GM18502 (cell line): Measurements from ENCODE around the gene VWF.

Experiments
- ATAC-seq: cut with Tn5 transposase; IDR thresholded peaks from one replicate; pipeline ENCODE4 v1.9.1; 2021; ENCODE audit warnings: mild to moderate bottlenecking; ENCODE audit not compliant: unreplicated experiment, poor library complexity

Gene VWF

DNA sequence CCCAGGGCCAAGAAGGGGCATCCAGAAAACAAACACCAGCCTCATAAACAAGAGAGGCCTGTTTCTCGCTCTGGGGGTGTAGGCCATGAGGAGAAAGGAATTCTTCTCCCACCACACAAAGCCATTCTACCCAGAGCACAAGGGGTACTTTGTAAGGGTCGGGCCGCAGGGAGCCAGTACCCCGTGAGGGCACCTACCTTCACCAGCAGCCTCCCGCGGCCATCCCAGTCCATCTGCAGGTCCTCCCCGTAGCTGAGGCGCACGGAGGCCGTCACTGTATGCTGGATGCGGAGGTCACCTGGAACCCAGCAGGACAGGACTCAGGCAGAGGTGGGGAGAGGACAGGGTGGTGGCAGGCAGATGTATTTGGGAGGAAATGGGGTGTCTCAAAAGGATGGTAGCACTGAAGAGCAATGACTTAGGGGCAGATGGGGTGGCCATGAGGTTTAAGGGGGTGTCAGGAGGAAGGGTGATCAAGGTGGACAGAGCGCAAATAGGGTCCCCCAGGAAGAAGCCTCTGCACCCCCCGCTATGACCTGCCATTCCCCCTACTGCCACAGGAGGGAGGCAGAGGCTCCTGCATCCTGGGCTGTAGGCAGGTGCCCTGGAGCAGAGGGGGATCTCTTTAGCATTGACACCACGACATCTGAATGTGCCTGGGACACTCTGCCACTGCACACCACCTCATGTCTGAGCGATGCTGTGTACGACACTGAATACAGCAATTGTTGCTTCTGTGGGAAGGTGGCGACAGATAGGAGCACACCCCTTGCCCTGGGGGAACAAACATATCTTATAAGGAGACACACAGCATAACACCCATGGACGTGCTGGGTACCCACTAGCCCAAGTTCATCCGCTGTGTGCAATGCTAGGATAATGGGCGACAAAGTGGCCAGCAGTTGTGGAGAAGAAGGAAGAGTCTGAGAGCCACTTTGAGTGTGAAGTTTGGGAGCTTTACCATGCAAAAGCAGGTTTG lies 61.4 kb downstream of the VWF start:
- ATAC-seq = no peak

DNA sequence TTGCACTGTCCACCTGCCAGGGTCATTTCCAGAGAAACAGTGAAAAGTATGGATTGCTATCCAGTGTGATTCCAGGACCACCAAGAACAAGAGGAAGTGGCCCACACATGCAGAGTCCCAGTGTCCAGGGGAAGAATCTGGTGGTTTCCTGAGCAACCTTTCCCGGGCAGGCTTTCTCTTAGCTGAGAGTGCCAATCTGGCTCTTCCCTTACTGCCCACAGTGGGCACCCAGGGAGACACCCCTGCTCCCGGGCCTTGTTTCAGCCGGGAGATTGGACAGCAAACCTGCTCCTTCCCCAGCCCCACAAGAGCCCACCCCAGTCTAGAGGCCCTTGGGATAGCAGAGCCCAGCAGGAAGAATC lies 62.1 kb downstream of the VWF start:
- ATAC-seq = no peak

DNA sequence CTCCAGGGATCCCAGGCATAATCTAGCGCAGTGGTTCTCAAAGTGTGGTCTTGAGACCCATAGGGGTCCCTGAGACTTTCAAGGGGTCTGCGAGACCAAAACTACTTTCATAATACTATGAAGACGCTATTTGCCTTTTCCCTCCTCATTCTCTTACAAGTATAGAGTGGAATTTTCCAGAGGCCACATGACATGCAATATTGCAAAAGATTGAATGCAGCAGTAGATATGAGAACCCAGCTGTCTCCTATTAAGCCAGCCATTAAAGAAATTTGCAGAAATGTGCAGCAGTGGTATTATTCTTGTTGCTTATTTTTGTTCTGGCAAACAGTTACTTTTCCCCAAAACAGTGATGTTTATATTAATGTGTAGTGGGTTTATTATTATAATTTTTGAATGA lies 62.8 kb downstream of the VWF start:
- ATAC-seq = no peak

DNA sequence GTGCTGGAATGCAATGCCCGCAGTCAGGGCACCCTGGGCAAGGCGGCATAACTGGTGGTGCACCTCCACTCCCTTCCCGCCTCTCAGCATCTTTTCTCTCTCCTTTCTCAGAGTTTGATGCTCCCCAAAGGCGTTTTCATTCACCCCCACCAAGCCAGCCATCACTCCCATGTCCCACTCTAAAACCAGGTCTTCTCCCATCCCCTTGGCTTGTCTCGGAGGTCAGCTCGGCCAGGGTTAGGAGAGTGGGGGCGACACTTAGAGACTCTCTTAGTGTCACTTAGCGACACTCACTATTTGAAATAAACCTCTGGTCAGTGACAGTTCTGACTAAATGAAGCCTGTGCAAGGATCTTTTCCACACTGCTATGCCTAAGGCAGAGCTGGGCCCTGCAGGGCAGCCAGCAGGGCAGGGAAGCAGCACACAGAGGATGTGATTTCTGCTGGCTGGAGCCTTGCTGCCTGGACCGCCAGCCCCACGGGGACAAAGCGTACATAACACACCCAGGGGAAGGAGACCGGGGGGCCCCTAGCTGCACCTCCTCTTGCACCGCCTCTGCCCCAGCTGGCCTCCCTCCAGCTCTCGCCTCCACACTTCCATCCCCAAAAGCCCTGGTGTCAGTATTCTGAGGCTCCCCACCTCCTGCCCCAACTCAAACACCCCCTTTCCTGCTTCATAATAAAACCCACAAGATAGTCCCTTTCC lies 64.5 kb downstream of the VWF start:
- no peak for ATAC-seq

DNA sequence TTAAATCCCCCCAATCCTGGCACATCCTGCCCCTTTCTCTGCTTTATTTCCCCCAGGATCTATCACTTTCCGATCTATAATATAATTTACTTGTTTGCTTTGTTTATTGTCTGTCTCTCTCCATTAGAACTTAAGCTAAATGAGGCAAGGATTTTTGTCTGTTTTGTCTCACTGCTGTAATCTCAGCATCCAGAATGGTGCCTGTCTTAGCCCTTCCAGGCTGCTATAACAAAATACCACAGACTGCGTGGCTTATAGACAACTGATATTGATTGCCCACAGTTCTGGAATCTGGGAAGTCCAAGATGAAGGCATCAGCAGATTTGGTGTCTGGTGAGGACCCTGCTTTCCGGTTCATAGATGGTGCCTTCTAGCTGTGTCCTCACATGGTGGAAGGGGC lies 65.2 kb downstream of the VWF start:
- no peak for ATAC-seq

DNA sequence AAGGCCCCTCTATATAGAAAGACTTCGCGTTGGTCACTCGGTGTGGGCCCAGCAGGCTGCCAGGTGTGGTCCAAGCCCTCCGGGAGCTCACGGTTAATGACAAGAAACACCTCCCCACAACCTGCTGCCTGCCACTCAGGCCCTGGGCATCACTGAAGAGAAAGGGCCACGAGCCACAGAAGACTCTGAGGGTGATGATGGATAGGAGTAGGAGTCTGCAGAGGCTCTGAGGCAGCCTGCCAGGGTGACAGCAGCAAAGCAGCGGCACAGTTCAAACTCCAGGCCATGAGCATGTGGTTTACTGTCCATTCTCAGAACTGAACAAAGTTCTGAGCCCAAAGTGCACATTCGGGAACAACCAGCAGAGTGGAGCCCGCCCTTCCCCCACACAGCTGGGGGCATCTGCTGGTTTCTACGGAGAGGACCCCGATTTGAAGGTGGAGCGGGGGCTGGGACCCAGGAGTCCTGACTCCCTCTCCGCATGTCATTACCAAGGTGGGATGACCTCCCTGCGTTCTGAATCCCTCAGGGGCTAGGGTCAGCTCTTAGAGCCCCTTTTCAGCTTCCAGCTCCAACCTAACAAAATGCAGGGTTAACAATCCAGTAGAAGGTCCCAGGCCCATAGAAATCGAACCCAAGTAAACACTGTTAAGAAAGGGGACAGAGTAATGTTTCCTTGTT lies 65.8 kb downstream of the VWF start:
- ATAC-seq = no peak

DNA sequence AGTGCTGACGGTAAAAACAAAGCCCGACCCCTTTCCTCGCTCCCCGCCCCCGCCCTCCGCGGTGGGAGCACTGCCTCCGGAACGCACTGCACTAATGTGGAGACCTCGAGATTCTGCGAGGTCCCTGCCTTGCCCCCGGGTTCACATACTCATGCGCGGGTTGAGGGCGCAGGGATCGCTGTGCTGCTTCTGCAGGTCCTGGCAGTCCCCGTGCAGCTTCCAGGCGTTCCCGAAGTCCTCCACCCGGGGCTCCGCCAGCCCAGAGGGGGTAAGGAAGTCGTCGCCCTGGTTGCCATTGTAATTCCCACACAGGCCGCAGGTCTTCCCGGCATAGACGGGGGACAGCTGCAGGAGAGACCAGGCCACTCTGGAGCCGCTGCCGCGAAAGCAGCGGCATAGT lies 66.8 kb downstream of the VWF start:
- ATAC-seq = no peak

DNA sequence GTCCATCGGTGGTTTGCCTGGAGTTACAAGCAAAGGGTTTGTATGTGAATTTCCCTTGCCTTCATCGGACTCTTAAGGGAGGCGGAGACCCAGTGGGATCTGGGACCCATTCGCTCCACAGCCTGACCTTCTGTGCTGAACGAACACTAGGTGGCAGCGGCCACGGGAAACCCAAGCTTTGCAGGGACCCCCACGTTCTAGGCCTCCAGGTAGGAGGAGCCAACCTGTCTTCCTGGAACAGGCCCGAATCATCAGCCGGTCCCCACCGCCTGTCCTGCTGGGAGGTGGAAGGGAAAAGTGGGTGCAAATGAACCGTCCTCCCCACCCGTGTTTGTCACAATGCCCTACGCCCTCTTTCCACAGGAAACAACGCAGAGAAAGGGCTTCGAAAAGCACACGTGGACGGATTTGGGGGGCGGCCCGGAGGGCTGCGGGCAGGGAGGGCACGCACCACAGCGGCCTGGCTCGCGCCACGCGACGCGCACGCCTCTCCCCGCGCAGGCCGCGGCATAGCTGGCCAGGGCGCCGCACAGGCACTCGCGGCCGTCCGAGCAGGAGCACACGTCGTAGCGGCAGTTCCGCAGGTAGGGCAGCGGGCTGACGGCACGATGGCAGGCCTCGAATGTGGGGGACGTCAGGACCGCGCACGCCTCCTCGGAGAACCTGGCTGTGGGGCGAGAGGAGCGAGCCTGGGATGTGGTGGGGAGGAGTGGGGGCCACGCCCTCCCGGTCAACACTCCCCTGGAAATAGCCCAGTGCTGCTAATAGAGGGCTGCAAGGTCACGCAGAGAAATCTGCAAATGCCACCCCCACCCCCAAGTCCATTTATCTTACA lies 67.8 kb downstream of the VWF start:
- no peak for ATAC-seq

DNA sequence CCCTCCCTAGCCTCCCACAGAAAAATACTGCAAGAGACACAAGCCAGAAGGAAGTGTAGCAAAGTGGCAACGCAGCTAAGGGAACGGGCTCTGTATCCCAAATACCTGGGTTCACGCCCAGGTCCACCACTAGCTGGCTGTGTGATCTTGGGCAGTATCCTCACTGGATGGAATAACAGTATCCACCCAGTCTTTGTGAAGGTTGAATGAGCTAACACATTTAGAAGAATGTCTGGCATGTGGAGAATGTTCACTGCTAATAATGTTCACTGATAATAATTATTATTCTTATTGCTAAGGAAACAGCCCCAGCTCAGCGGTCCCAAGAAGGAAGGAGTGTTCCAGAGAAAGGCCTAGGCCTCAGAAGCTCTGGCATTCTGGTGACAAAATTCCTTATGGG lies 70.9 kb downstream of the VWF start:
- ATAC-seq = no peak

DNA sequence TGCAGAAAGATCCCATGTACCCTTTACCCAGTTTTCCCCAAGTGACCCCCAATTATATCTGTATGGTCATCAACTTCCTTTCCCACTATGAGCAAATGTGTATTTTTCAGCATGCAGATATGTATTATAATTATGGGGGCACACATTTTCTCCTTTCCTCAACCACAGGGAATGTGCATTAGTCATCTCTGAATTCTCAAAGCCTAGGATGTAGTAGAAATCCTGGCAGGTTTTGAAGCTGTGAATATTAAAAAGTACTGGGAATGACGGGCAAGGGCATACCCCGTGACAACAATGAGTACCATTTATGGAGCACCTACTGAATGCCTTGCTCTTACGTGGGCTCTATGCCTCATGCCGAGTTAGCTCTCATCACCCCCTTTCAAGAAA lies 71.5 kb downstream of the VWF start:
- no peak for ATAC-seq

DNA sequence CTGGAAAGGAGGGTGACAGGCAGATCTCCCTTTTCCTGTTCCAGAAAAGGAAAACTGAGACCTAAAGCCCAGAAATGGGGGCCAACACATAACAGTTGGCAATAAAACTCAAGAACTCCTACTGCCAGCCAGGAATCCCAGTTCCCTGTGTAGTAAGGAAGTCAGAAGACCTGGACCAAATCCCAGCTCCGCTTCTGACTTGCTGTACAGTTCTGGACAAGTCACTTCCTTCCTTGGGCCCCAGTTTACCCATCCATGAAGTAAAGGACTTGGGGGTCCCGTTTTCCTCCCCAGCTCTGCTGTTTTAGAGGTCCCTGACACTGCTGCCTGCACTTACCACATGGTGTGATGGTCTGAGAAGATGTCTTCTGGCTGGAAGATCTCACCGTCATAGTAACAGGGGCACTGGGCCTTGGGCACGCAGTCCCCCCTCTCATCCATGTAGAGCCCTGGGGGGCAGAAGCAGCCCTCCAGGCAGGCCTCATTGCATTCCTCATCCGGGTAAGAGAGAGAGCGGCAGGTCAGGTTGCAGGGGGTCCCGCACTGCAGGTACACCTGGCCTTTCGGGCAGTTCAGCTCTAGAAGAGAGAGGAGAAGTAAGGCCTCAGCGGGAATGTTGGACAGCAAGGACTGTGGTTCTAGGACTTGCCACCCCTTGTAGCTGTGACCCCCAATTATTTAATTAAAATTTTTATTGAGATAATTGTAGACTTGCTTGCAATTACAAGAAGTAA lies 72.1 kb downstream of the VWF start:
- no peak for ATAC-seq

DNA sequence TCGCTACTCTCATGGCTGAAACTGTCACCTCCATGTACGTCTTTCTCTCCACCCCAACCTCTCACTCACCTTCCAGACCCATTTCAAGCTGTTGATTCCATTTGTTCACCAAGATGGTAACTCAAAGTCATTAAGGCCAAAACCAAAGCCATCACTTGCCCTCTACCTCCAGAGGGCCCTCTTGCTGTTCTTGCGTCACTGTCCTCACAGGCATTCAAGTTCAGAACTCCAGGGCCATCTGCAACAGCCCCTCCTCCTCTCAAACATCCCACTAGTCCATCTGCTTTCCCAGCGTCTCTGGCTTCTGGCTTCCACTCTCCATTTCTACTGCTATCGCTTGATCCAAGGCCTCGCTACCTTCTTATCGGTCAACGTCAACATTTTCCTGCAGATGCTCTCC lies 74.5 kb downstream of the VWF start:
- ATAC-seq = no peak

DNA sequence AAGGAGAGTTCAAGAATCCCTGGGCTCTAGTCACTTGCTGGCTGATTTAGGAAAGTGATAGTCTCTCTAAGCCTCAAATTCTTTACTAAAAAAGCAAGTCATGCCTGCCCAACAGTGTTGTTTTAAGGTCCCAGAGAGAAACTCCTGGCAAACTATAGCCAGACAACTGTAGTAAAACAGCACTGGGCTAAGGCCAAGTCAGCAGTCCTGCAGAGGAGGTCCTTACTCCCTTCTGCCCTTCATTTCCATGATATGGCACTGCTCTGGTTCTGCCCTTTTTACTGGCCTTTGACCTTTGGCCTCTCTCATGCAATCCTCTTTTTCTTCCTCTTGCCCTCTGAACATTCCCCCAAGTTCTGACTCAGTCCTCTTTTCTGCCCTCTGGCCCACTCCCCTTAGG lies 74.9 kb downstream of the VWF start:
- ATAC-seq = no peak

DNA sequence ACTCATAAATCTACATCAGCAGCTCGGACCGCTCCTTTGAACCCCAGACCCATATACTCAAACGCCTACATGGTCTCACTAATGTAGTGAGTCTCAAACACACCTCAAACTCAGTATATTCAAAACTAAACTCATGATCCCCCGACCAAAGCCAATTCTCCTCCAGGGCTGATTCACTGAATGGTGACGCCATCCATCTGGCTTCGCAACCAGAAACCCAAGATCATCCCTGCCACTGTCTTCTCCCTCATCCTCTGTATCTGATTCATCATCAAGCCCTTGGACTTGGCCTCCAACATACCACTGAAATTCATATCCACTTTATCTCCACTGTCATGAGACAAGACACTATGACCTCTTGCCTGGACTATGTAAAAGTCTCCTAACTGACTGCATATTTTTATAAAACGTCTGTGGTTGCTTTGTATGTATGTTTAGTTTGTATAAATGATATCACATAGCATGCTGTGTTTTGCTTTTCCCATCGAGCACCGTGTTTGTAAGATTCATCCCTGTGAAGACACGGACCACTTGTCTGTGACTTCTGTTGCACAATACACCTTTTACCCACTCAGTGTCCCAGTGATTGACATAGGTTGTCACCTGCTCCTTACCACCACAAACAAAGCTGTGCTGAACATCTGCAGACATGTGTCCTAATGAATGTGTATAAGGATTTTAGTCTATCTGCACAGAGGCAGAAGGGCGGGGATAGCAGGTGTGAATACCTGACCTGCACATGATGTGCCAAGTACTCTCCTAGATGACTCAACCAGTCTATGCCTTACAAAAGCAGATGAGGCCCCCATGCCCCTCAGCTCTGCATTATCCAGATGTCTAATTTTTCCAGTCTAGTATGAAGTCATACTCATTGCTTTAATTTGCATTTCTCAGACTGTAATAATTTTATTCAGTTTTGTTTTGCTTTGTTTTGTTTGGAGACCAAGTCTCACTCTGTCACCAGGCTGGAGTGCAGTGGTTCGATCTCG lies 76.9 kb downstream of the VWF start:
- ATAC-seq = no peak

DNA sequence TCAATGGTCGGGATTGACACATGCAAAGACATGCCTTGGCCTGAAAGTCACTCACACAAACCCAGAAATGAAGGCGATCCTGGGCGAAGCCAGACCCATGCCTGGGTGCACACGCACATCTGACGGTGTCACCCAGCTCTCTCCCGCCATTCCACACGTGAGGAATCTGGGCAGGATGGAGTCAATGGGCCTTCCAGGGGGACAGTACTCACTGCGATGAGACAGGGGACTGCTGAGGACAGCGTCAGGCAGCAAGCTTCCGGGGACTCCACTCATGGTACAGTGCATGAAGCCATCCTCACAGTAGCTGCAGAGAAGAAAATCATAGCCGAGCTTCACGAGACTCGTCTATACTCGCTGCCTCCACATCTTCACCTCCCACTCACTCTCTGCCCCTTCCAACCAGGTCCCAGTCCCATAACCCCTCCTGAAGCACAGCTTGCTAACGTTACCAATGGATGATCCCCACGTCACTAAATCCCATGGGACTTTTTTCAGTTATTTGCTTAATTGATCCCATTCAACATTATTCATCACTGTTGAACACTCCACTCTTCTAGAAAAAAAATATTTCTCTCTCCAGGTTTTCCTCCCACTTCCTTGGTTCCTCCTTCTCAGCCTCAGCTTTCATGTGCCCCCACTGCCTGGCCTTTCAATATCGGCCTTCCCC lies 77.8 kb downstream of the VWF start:
- no peak for ATAC-seq

DNA sequence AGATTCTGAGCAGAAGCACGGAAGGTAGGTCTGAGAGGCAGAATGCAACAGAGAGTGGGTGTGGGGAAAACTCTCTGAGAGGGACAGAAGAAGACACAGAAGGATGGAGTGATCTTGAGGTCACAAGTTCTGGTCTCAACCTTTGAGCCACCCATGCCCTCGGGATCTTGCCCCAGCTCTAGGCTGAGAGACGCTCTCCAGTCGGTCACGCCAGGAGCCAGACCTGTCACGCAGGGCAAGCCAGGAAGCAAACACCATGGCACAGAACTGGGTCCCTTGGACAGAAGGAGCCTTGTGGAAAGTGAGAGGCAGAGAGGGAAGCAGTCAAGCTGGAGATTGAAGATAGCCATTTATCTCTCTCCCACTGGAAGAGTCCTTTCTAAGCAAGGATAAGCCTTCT lies 79.0 kb downstream of the VWF start:
- no peak for ATAC-seq

DNA sequence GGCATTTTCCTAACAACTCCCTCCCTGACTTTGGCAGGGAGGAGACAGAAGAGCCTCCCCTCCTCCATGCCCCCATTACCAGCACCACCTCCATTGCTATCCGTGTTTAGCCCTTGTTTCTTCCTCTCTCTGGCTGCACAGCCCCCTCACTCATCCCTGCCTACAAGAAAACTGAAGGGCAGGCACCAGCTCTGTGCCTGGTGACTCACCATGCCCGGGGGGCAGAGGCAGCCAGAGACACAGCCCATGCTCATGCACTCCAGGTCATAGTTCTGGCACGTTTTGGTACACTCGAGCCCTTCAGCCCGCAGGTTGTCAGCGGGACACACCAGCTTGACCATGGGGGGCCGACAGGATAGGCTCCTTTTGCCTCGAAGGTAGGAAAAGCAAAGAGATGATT lies 80.4 kb downstream of the VWF start:
- no peak for ATAC-seq

DNA sequence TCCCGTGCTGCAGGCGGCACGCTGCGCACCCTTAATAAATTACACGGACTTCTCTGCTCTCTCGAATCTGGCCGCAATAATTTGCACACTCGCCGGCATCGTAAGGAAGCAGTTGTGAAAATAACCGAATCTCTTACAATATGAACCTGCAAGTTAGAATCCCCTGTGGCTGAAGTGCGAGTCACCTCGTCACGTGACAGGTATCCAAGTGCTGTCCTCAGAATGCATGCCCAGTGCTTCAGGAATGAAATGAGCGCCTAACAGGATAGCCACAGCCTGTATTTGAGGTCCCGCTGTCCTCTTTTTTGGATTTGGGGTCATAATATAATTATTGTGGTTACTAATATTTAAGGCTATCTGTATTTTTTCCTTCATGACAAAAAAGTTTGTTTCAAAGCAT lies 82.0 kb downstream of the VWF start:
- ATAC-seq = no peak
